IMR-90 (cell line): Measurements from ENCODE around the gene LRP1B. TPM values are rescaled to one million over a fixed set of nuclear protein-coding genes. Genes with fewer than 3 reads are reported as not detected.

ENCODE experiments used
- ATAC-seq: fragments of 200-7000 bp; cut with Tn5 transposase; 2 replicates; pipeline ENCODE4 v1.9.1; 2020; ENCODE audit warnings: low read depth, mild to moderate bottlenecking, moderate library complexity
- BruUV-seq: library from RNA; stranded (reverse); fragments of 400-500 nt; replicated peaks from 2 replicates; lab custom pipeline; 2021; lab: Mats Ljungman, UMichigan
- CTCF ChIA-PET: fragments of 300-600 bp; formaldehyde crosslinking; extraction: SDS; loops from one replicate; lab custom pipeline; 2021; ENCODE audit warnings: antibody characterized with exemption; lab: Yijun Ruan, JAX
- POLR2A ChIA-PET: fragments of 300-600 bp; sonication (Branson Sonifier 250); formaldehyde crosslinking; loops from one replicate; lab custom pipeline; 2022; ENCODE audit warnings: antibody characterized with exemption; ENCODE audit not compliant: unreplicated experiment; lab: Charles Lee
- DNase-seq: peaks from one replicate; pipeline ENCODE4 v3.0.0; 2013
- H2AFZ ChIP-seq: replicated peaks from 2 replicates; pipeline ENCODE3; 2013; ENCODE audit warnings: low read length, mild to moderate bottlenecking; ENCODE audit not compliant: poor library complexity
- H2AK5ac ChIP-seq: 2 replicates; pipeline ENCODE4 v1.6.1; 2013; ENCODE audit warnings: low read depth, low read length, inconsistent platforms
- H2AK9ac ChIP-seq: replicated peaks from 2 replicates; pipeline ENCODE3; 2013; ENCODE audit warnings: mild to moderate bottlenecking, low read depth, low read length, moderate library complexity; ENCODE audit not compliant: poor library complexity
- H2BK120ac ChIP-seq: 2 replicates; pipeline ENCODE4 v1.6.1; 2013; ENCODE audit warnings: low read depth, low read length, inconsistent platforms
- H2BK15ac ChIP-seq: 3 replicates; pipeline ENCODE4 v1.6.1; 2013; ENCODE audit warnings: low read depth, low read length, inconsistent platforms
- H2BK20ac ChIP-seq: 2 replicates; pipeline ENCODE4 v1.6.1; 2013; ENCODE audit warnings: low read depth, mild to moderate bottlenecking, inconsistent platforms, low read length, moderate library complexity
- H2BK5ac ChIP-seq: 2 replicates; pipeline ENCODE4 v1.6.1; 2013; ENCODE audit warnings: mild to moderate bottlenecking, low read depth, low read length, inconsistent platforms; ENCODE audit not compliant: poor library complexity, severe bottlenecking
- H3K14ac ChIP-seq: replicated peaks from 2 replicates; pipeline ENCODE4 v1.6.1; 2013; ENCODE audit warnings: low read depth, low read length, inconsistent platforms
- H3K18ac ChIP-seq: 2 replicates; pipeline ENCODE4 v1.6.1; 2013; ENCODE audit warnings: low read depth, low read length, control low read depth
- H3K23ac ChIP-seq: 2 replicates; pipeline ENCODE4 v1.6.1; 2013; ENCODE audit warnings: low read depth, low read length, inconsistent platforms
- H3K27ac ChIP-seq: 2 replicates; pipeline ENCODE4 v1.5.1; 2013; ENCODE audit warnings: mild to moderate bottlenecking, control low read depth, low read length; ENCODE audit not compliant: insufficient read depth
- H3K27me3 ChIP-seq: 2 replicates; pipeline ENCODE4 v1.6.1; 2013; ENCODE audit warnings: low read length; ENCODE audit not compliant: control insufficient read depth, insufficient read depth
- H3K36me3 ChIP-seq: 2 replicates; pipeline ENCODE4 v1.6.1; 2013; ENCODE audit warnings: low read length, mixed read lengths; ENCODE audit not compliant: control insufficient read depth, insufficient read depth
- H3K4ac ChIP-seq: 2 replicates; pipeline ENCODE4 v1.6.1; 2013; ENCODE audit warnings: low read depth, low read length, inconsistent platforms
- H3K4me1 ChIP-seq: 2 replicates; pipeline ENCODE4 v1.6.1; 2013; ENCODE audit warnings: low read length, mixed read lengths; ENCODE audit not compliant: control insufficient read depth, insufficient read depth
- H3K4me2 ChIP-seq: 2 replicates; pipeline ENCODE4 v1.6.1; 2013; ENCODE audit warnings: low read depth, mild to moderate bottlenecking, control low read depth, low read length, moderate library complexity
- H3K4me3 ChIP-seq: 2 replicates; pipeline ENCODE4 v1.5.1; 2013; ENCODE audit warnings: low read depth, mild to moderate bottlenecking, control low read depth, low read length, moderate library complexity; ENCODE audit not compliant: insufficient read depth
- H3K56ac ChIP-seq: 2 replicates; pipeline ENCODE4 v1.6.1; 2013; ENCODE audit warnings: low read length, inconsistent platforms; ENCODE audit not compliant: insufficient read depth; ENCODE audit errors: extremely low read depth
- H3K79me1 ChIP-seq, 2 experiments: 2 replicates each; pipeline ENCODE4 v1.6.1; 2013; ENCODE audit warnings: low read length in 2 of 2, inconsistent platforms in 1 of 2, low read depth in 1 of 2
- H3K9ac ChIP-seq: 2 replicates; pipeline ENCODE4 v1.6.1; 2013; ENCODE audit warnings: low read depth, low read length, control low read depth
- H3K9me1 ChIP-seq: 2 replicates; pipeline ENCODE4 v1.6.1; 2013; ENCODE audit warnings: low read length, inconsistent platforms; ENCODE audit not compliant: insufficient read depth
- H3K9me3 ChIP-seq: 2 replicates; pipeline ENCODE4 v1.6.1; 2013; ENCODE audit warnings: low read length; ENCODE audit not compliant: control insufficient read depth, insufficient read depth
- H4K20me1 ChIP-seq: 2 replicates; pipeline ENCODE4 v1.6.1; 2013; ENCODE audit warnings: low read length, inconsistent platforms; ENCODE audit not compliant: insufficient read depth
- H4K5ac ChIP-seq: 2 replicates; pipeline ENCODE4 v1.6.1; 2013; ENCODE audit warnings: mild to moderate bottlenecking, low read depth, low read length, control low read depth
- H4K8ac ChIP-seq, 2 experiments: 2 replicates each; pipeline ENCODE4 v1.6.1; 2013; ENCODE audit warnings: low read depth in 2 of 2, low read length in 2 of 2, control low read depth in 1 of 2, inconsistent platforms in 1 of 2
- H4K91ac ChIP-seq: 2 replicates; pipeline ENCODE4 v1.6.1; 2013; ENCODE audit warnings: low read depth, low read length, inconsistent platforms; ENCODE audit not compliant: insufficient read depth
- BHLHE40 ChIP-seq: fragments of 150-350 bp; IDR thresholded peaks from 2 replicates; pipeline ENCODE4 v1.6.1; 2016; ENCODE audit warnings: mild to moderate bottlenecking, low read depth, low read length
- CEBPB ChIP-seq: IDR thresholded peaks from 2 replicates; pipeline ENCODE4 v1.6.1; 2012; ENCODE audit warnings: low read depth, low read length, improper control_type of control experiment
- CHD1 ChIP-seq: IDR thresholded peaks from 2 replicates; pipeline ENCODE4 v1.6.1; 2012; ENCODE audit warnings: low read depth, low read length, improper control_type of control experiment
- ELK1 ChIP-seq: fragments of 150-350 bp; IDR thresholded peaks from 2 replicates; pipeline ENCODE4 v1.6.1; 2016; ENCODE audit warnings: low read depth, mild to moderate bottlenecking, low read length, moderate library complexity, borderline replicate concordance
- FOS ChIP-seq: fragments of 150-350 bp; IDR thresholded peaks from 2 replicates; pipeline ENCODE4 v1.6.1; 2016; ENCODE audit warnings: low read depth, low read length
- MAFK ChIP-seq: IDR thresholded peaks from 2 replicates; pipeline ENCODE4 v1.6.1; 2012; ENCODE audit warnings: low read depth, low read length, improper control_type of control experiment
- MAZ ChIP-seq: IDR thresholded peaks from 2 replicates; pipeline ENCODE4 v1.6.1; 2012; ENCODE audit warnings: low read depth, mild to moderate bottlenecking, low read length, improper control_type of control experiment, moderate library complexity, borderline replicate concordance
- MXI1 ChIP-seq: IDR thresholded peaks from 2 replicates; pipeline ENCODE4 v1.6.1; 2012; ENCODE audit warnings: low read depth, mild to moderate bottlenecking, low read length, moderate library complexity, borderline replicate concordance
- NFE2L2 ChIP-seq: fragments of 150-350 bp; IDR thresholded peaks from 2 replicates; pipeline ENCODE4 v1.6.1; 2016; ENCODE audit warnings: low read depth, mild to moderate bottlenecking, low read length
- POLR2A ChIP-seq: IDR thresholded peaks from 2 replicates; pipeline ENCODE4 v1.6.1; 2012; ENCODE audit warnings: mild to moderate bottlenecking, low read depth, low read length
- RAD21 ChIP-seq: IDR thresholded peaks from 2 replicates; pipeline ENCODE4 v1.6.1; 2012; ENCODE audit warnings: low read length, improper control_type of control experiment
- RCOR1 ChIP-seq: IDR thresholded peaks from 2 replicates; pipeline ENCODE4 v1.6.1; 2012; ENCODE audit warnings: mild to moderate bottlenecking, low read length, improper control_type of control experiment; ENCODE audit not compliant: insufficient replicate concordance
- RFX5 ChIP-seq: IDR thresholded peaks from 2 replicates; pipeline ENCODE4 v1.8.0; 2012; ENCODE audit warnings: low read depth, mild to moderate bottlenecking, low read length, moderate library complexity
- SMC3 ChIP-seq: fragments of 150-350 bp; IDR thresholded peaks from 2 replicates; pipeline ENCODE4 v1.6.1; 2016; ENCODE audit warnings: low read depth, mild to moderate bottlenecking, antibody characterized with exemption, low read length, moderate library complexity
- WGBS, 2 experiments: methylation state at CpG; one replicate each; pipeline versions ENCODE4 v1.1.5 to v1.1.7; 2013; ENCODE audit warnings: missing lambda C conversion rate in 2 of 2; ENCODE audit not compliant: insufficient read length in 1 of 2; ENCODE audit errors: extremely low coverage in 2 of 2; 5-methylcytosine and 5-hydroxymethylcytosine counted together
- dilution Hi-C: fragments of 300-500 bp; cut with HindIII; formaldehyde crosslinking; loops from one replicate; pipeline ENCODE4 v1.14.3; 2018; ENCODE audit warnings: low sequenced_read_pairs; ENCODE audit not compliant: unreplicated experiment
- in situ Hi-C: fragments of 300-500 bp; cut with MboI; formaldehyde crosslinking; loops from 3 replicates; pipeline ENCODE4 v1.14.3; 2019; ENCODE audit warnings: low sequenced_read_pairs, inconsistent platforms, mixed read lengths
- intact Hi-C: fragments of 100-400 bp; cut with micrococcal nuclease; formaldehyde crosslinking; loops from 2 replicates; pipeline ENCODE4 v1.10.0; 2022
- polyA plus RNA-seq, 3 experiments: library from polyadenylated mRNA; depleted of rRNA; stranded (reverse); fragments of >200 nt; gene quantifications; 2 replicates each; pipeline ENCODE4 v1.2.3, GENCODE V29; 2012; ENCODE audit warnings: low replicate concordance in 1 of 3
- total RNA-seq: library from RNA; depleted of rRNA; stranded (reverse); fragments of >200 nt; gene quantifications from 2 replicates; pipeline ENCODE4 v1.2.3, GENCODE V29; 2012
- TF ChIP-seq, protein P1 (sequence below): fragments of 150-350 bp; IDR thresholded peaks from 2 replicates; pipeline ENCODE4 v1.6.1; 2017; ENCODE audit warnings: mild to moderate bottlenecking, antibody characterized with exemption, low read length, low read depth
- TF ChIP-seq, protein P2 (sequence below): conservative IDR thresholded peaks from 2 replicates; pipeline ENCODE4 v1.5.1; 2012; ENCODE audit warnings: mild to moderate bottlenecking, low read depth, low read length, improper control_type of control experiment

Gene LRP1B
- total and polyA plus RNA-seq, 2 of the 4 experiments (the other 2 are of a cell fraction) = under 0.01 to 0.02 TPM

DNA sequence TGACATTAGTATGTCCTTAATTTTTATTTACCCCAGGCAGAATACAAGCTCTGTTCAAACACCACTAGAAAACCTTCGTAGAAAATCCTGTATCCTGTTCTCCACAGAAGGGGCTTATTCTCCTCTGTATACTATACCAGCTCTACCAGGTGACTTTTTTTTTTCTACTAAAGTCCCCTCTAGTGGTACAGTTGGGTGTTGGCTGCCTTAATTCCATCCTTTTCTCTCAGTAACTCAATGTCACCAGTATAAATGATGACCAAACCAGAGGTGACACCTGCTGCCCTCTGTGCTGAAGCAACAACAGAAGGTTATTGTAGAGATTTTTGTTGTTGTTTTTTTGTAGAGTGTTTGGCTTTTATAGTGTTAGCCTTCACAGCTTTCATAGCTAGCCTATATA, 1322.0 kb downstream of the LRP1B start:
- no peak overlapping the region for H2AK5ac ChIP-seq
- no peaks in the 10 kb centered on the region for H3K27me3 ChIP-seq
- DNase-seq (no peak), ATAC-seq (no peak)
- H3K36me3 ChIP-seq = no peaks in the 10 kb centered on the region
- no peak overlapping the region for H2BK5ac ChIP-seq
- no peak overlapping the region for H4K5ac ChIP-seq
- no peak overlapping the region for H3K9ac ChIP-seq
- H2AFZ ChIP-seq = no peak overlapping the region
- dilution Hi-C loops = no loop called here
- H2BK20ac ChIP-seq = no peak overlapping the region
- no peak overlapping the region for H2BK120ac ChIP-seq
- H2BK15ac ChIP-seq = no peak overlapping the region
- H2AK9ac ChIP-seq = no peak overlapping the region
- H4K8ac ChIP-seq = no peak overlapping the region
- H3K18ac ChIP-seq = no peak overlapping the region
- no peaks in the 10 kb centered on the region for H3K9me1 ChIP-seq
- no CpG with 5 or more reads among the region's 1 CpG for WGBS, 2 experiments
- no peaks in the 10 kb centered on the region for H3K4me1 ChIP-seq
- H3K4ac ChIP-seq = no peak overlapping the region
- TF ChIP-seq SMC3 = no peak
- TF ChIP-seq MAFK = no peak
- TF ChIP-seq MXI1 = no peak
- TF ChIP-seq BHLHE40 = no peak
- TF ChIP-seq MAZ = no peak
- TF ChIP-seq FOS = no peak
- TF ChIP-seq NFE2L2 = no peak
- TF ChIP-seq, protein P1, sequence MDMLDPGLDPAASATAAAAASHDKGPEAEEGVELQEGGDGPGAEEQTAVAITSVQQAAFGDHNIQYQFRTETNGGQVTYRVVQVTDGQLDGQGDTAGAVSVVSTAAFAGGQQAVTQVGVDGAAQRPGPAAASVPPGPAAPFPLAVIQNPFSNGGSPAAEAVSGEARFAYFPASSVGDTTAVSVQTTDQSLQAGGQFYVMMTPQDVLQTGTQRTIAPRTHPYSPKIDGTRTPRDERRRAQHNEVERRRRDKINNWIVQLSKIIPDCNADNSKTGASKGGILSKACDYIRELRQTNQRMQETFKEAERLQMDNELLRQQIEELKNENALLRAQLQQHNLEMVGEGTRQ = no peak
- TF ChIP-seq, protein P2, sequence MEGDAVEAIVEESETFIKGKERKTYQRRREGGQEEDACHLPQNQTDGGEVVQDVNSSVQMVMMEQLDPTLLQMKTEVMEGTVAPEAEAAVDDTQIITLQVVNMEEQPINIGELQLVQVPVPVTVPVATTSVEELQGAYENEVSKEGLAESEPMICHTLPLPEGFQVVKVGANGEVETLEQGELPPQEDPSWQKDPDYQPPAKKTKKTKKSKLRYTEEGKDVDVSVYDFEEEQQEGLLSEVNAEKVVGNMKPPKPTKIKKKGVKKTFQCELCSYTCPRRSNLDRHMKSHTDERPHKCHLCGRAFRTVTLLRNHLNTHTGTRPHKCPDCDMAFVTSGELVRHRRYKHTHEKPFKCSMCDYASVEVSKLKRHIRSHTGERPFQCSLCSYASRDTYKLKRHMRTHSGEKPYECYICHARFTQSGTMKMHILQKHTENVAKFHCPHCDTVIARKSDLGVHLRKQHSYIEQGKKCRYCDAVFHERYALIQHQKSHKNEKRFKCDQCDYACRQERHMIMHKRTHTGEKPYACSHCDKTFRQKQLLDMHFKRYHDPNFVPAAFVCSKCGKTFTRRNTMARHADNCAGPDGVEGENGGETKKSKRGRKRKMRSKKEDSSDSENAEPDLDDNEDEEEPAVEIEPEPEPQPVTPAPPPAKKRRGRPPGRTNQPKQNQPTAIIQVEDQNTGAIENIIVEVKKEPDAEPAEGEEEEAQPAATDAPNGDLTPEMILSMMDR = no peak
- no peak for TF ChIP-seq POLR2A
- TF ChIP-seq RCOR1 = no peak
- TF ChIP-seq CHD1 = no peak
- TF ChIP-seq RAD21 = no peak
- TF ChIP-seq RFX5 = no peak
- TF ChIP-seq CEBPB = no peak
- no peak for TF ChIP-seq ELK1
- H4K91ac ChIP-seq = no peak overlapping the region
- H3K9me3 ChIP-seq = no peaks in the 10 kb centered on the region
- H3K27ac ChIP-seq = no peak overlapping the region
- H3K56ac ChIP-seq = no peak overlapping the region
- in situ Hi-C loops = no loop called here
- no peak overlapping the region for H3K4me2 ChIP-seq
- H3K23ac ChIP-seq = no peak overlapping the region
- ChIA-PET POLR2A (no interaction called here), CTCF (interaction anchor here (0.5 to 1.3 kb wide), 5 partner anchors 28 to 1284 kb away, joined by 3 to 4 read pairs (median 3); no protein-coding TSS in a partner anchor)
- H3K79me1 ChIP-seq = no peaks in the 10 kb centered on the region
- H4K20me1 ChIP-seq = no peaks in the 10 kb centered on the region
- BruUV-seq = no TSS peak
- intact Hi-C loops = no loop called here
- no peak overlapping the region for H3K4me3 ChIP-seq
- no peak overlapping the region for H3K14ac ChIP-seq
